ENCODE results near the gene KBTBD2. TPM values are rescaled to one million over a fixed set of nuclear protein-coding genes. Genes with fewer than 3 reads are reported as not detected.
"Not testable (repeated sequence)": the region's sequence is repeated elsewhere in the genome, so short reads cannot be mapped to it uniquely, and the experiment has no call there.

The KBTBD2 gene
- total RNA-seq, 2 donors from 2014 or later, result 41.8 to 52.9 TPM

GRCh38 chr7:32869716-32870115 lies 21.8 kb downstream of the KBTBD2 start:
- Mint-ChIP-seq H3K36me3 (ENCODE audit: low read depth) (peaks cover 84% of the 10 kb centered on the region), H3K27me3 (ENCODE audit: insufficient read depth) (no peaks in the 10 kb centered on the region), H3K9me3 (peaks cover 25% of the 10 kb centered on the region), H3K27ac (no peak overlapping the region), H3K4me3 (no peak overlapping the region), H3K4me1 (peaks cover 7% of the 10 kb centered on the region)
- 92 to 97% methylated on average over 6 to 7 of the region's 7 CpGs for WGBS, 2 experiments (ENCODE audit: insufficient coverage in 1 of 2, insufficient read length in 1 of 2)
- Histone ChIP-seq H3K27me3 (ENCODE audit: control insufficient read depth, insufficient read depth, low read length, poor library complexity, severe bottlenecking) (no peaks in the 10 kb centered on the region), H3K4me3 (ENCODE audit: low read length) (no peak overlapping the region), H3K9ac (ENCODE audit: extremely low read depth, low read length, poor library complexity, severe bottlenecking) (no peak overlapping the region), H3K36me3 (ENCODE audit: control insufficient read depth, insufficient read depth, low read length) (peaks cover 87% of the 10 kb centered on the region), H3K9me3 (ENCODE audit: control insufficient read depth, low read length) (peaks cover 39% of the 10 kb centered on the region), H3K4me1 (ENCODE audit: control insufficient read depth, insufficient read depth, low read length) (no peaks in the 10 kb centered on the region), H3K27ac (ENCODE audit: low read depth, low read length) (no peak overlapping the region)
- DNase-seq, result no peak
- TF ChIP-seq CTCF (conservative IDR thresholded peaks at IDR 0.05), result no peak

- H3K4me3 Mint-ChIP-seq, result no peak overlapping the region
- Histone ChIP-seq H3K9ac (ENCODE audit: extremely low read depth, low read length, poor library complexity, severe bottlenecking) (no peak overlapping the region), H3K27me3 (ENCODE audit: control insufficient read depth, insufficient read depth, low read length, poor library complexity, severe bottlenecking) (no peaks in the 10 kb centered on the region), H3K9me3 (ENCODE audit: control insufficient read depth, low read length) (peaks cover 39% of the 10 kb centered on the region), H3K36me3 (ENCODE audit: control insufficient read depth, insufficient read depth, low read length) (peaks cover 79% of the 10 kb centered on the region), H3K4me3 (ENCODE audit: low read length) (no peak overlapping the region), H3K27ac (ENCODE audit: low read depth, low read length) (no peak overlapping the region), H3K4me1 (ENCODE audit: control insufficient read depth, insufficient read depth, low read length) (no peaks in the 10 kb centered on the region)
- no peak for TF ChIP-seq CTCF (conservative IDR thresholded peaks at IDR 0.05)
- no peaks in the 10 kb centered on the region for H3K27me3 Mint-ChIP-seq (ENCODE audit: insufficient read depth)
- peaks cover 7% of the 10 kb centered on the region for H3K4me1 Mint-ChIP-seq
- H3K9me3 Mint-ChIP-seq, result peaks cover 31% of the 10 kb centered on the region
- WGBS, 2 experiments (ENCODE audit: insufficient coverage in 1 of 2, insufficient read length in 1 of 2), result 90 to 94% methylated on average over 2 to 4 of the region's 4 CpGs
- H3K36me3 Mint-ChIP-seq (ENCODE audit: low read depth), result peaks cover 80% of the 10 kb centered on the region
- no peak overlapping the region for H3K27ac Mint-ChIP-seq
- no peak for DNase-seq
Observed at GRCh38 chr7:32868116-32868515, 23.4 kb downstream of the KBTBD2 start.

GRCh38 chr7:32865448-32866030 lies 26.0 kb downstream of the KBTBD2 start:
- H3K36me3 Mint-ChIP-seq (ENCODE audit: low read depth), result peaks cover 57% of the 10 kb centered on the region
- Histone ChIP-seq H3K27ac (ENCODE audit: low read depth, low read length) (no peak overlapping the region), H3K27me3 (ENCODE audit: control insufficient read depth, insufficient read depth, low read length, poor library complexity, severe bottlenecking) (no peaks in the 10 kb centered on the region), H3K4me1 (ENCODE audit: control insufficient read depth, insufficient read depth, low read length) (no peaks in the 10 kb centered on the region), H3K4me3 (ENCODE audit: low read length) (no peak overlapping the region), H3K9me3 (ENCODE audit: control insufficient read depth, low read length) (peaks cover 39% of the 10 kb centered on the region), H3K36me3 (ENCODE audit: control insufficient read depth, insufficient read depth, low read length) (peaks cover 53% of the 10 kb centered on the region), H3K9ac (ENCODE audit: extremely low read depth, low read length, poor library complexity, severe bottlenecking) (no peak overlapping the region)
- DNase-seq, result no peak
- no peak overlapping the region for H3K27ac Mint-ChIP-seq
- TF ChIP-seq CTCF (conservative IDR thresholded peaks at IDR 0.05), result no peak
- H3K9me3 Mint-ChIP-seq, result peaks cover 31% of the 10 kb centered on the region
- peaks cover 5% of the 10 kb centered on the region for H3K4me1 Mint-ChIP-seq
- H3K4me3 Mint-ChIP-seq, result no peak overlapping the region
- H3K27me3 Mint-ChIP-seq (ENCODE audit: insufficient read depth), result no peaks in the 10 kb centered on the region

- not testable (repeated sequence) for H3K27ac Mint-ChIP-seq; H3K4me1 Mint-ChIP-seq; H3K4me1 ChIP-seq (ENCODE audit: control insufficient read depth, insufficient read depth, low read length); DNase-seq; H3K4me3 Mint-ChIP-seq; H3K27me3 ChIP-seq (ENCODE audit: control insufficient read depth, insufficient read depth, low read length, poor library complexity, severe bottlenecking); H3K4me3 ChIP-seq (ENCODE audit: low read length); H3K9ac ChIP-seq (ENCODE audit: extremely low read depth, low read length, poor library complexity, severe bottlenecking); H3K27ac ChIP-seq (ENCODE audit: low read depth, low read length); H3K27me3 Mint-ChIP-seq (ENCODE audit: insufficient read depth)
- Mint-ChIP-seq H3K36me3 (ENCODE audit: low read depth) (peaks cover 41% of the 10 kb centered on the region), H3K9me3 (peaks cover 31% of the 10 kb centered on the region)
- peaks cover 39% of the 10 kb centered on the region for H3K9me3 ChIP-seq (ENCODE audit: control insufficient read depth, low read length)
- WGBS, 2 experiments (ENCODE audit: insufficient coverage in 1 of 2, insufficient read length in 1 of 2), result 88% methylated on average over 1 of the region's 1 CpG; no CpG with 5 or more reads in 1 of the 2 experiments
- H3K36me3 ChIP-seq (ENCODE audit: control insufficient read depth, insufficient read depth, low read length), result peaks cover 36% of the 10 kb centered on the region
Observed at GRCh38 chr7:32863872-32864271, 27.7 kb downstream of the KBTBD2 start.

Data from endodermal cell (in vitro differentiated cells).